GM23338 (cell line): Measurements from ENCODE around the gene FILIP1. TPM values are rescaled to one million over a fixed set of nuclear protein-coding genes. Genes with fewer than 3 reads are reported as not detected.

Source experiments
- ATAC-seq: fragments of 200-7000 bp; cut with Tn5 transposase; 3 replicates; pipeline ENCODE4 v1.9.1; 2020
- DNase-seq: peaks from one replicate; pipeline ENCODE4 v3.0.0-alpha.2; 2015; ENCODE audit warnings: low spot score
- H2AFZ ChIP-seq: fragments of 200-600 bp; sonication (generic); 2 replicates; pipeline ENCODE4 v1.8.0; 2016; ENCODE audit warnings: antibody characterized with exemption, mild to moderate bottlenecking, moderate library complexity
- H3F3A ChIP-seq: fragments of 200-600 bp; sonication (generic); replicated peaks from 2 replicates; pipeline ENCODE4 v1.8.0; 2017; ENCODE audit warnings: antibody characterized with exemption, mixed run types, low read depth
- H3K27ac ChIP-seq: fragments of 200-600 bp; sonication (generic); 2 replicates; pipeline ENCODE4 v1.6.1; 2016; ENCODE audit warnings: low read depth
- H3K27me3 ChIP-seq: fragments of 200-600 bp; sonication (generic); 2 replicates; pipeline ENCODE4 v1.8.0; 2016; ENCODE audit warnings: mild to moderate bottlenecking, mixed run types, moderate library complexity; ENCODE audit not compliant: insufficient read depth
- H3K36me3 ChIP-seq: fragments of 200-600 bp; sonication (generic); 2 replicates; pipeline ENCODE4 v1.8.0; 2016; ENCODE audit warnings: mild to moderate bottlenecking; ENCODE audit not compliant: insufficient read depth
- H3K4me1 ChIP-seq: fragments of 200-600 bp; sonication (generic); 2 replicates; pipeline ENCODE4 v1.8.0; 2016; ENCODE audit warnings: mild to moderate bottlenecking, moderate library complexity; ENCODE audit not compliant: insufficient read depth
- H3K4me2 ChIP-seq: fragments of 200-600 bp; sonication (generic); 2 replicates; pipeline ENCODE4 v1.7.1; 2017; ENCODE audit warnings: mixed run types
- H3K4me3 ChIP-seq: fragments of 200-600 bp; sonication (generic); 2 replicates; pipeline ENCODE4 v1.6.1; 2016; ENCODE audit warnings: mixed run types
- H3K79me2 ChIP-seq: fragments of 200-600 bp; sonication (generic); replicated peaks from 2 replicates; pipeline ENCODE4 v1.8.0; 2017; ENCODE audit warnings: mild to moderate bottlenecking; ENCODE audit not compliant: insufficient read depth
- H3K9me2 ChIP-seq: fragments of 200-600 bp; sonication (generic); 2 replicates; pipeline ENCODE4 v1.8.0; 2017; ENCODE audit not compliant: insufficient read depth
- H4K20me1 ChIP-seq: fragments of 200-600 bp; sonication (generic); replicated peaks from 2 replicates; pipeline ENCODE4 v1.8.0; 2017; ENCODE audit warnings: mild to moderate bottlenecking; ENCODE audit not compliant: insufficient read depth
- H3K27ac Mint-ChIP-seq: 2 replicates; pipeline ENCODE4 v1.8.0; 2020; ENCODE audit warnings: inconsistent platforms, mild to moderate bottlenecking, moderate library complexity, mixed read lengths
- H3K27me3 Mint-ChIP-seq: 3 replicates; pipeline ENCODE4 v1.8.0; 2022; ENCODE audit warnings: low read depth, mild to moderate bottlenecking, moderate library complexity, mixed read lengths, inconsistent platforms; ENCODE audit not compliant: insufficient read depth, poor library complexity
- H3K36me3 Mint-ChIP-seq: 3 replicates; pipeline ENCODE4 v1.8.0; 2021; ENCODE audit warnings: low read depth, mild to moderate bottlenecking, inconsistent platforms, moderate library complexity, mixed read lengths
- H3K4me1 Mint-ChIP-seq: 3 replicates; pipeline ENCODE4 v1.8.0; 2020; ENCODE audit warnings: mild to moderate bottlenecking, inconsistent platforms, mixed read lengths
- H3K4me3 Mint-ChIP-seq: 3 replicates; pipeline ENCODE4 v1.8.0; 2021; ENCODE audit warnings: moderate library complexity, mild to moderate bottlenecking, inconsistent platforms, mixed read lengths
- H3K9me3 Mint-ChIP-seq: 3 replicates; pipeline ENCODE4 v1.8.0; 2020; ENCODE audit warnings: moderate library complexity, mild to moderate bottlenecking, inconsistent platforms, mixed read lengths
- CREB1 ChIP-seq: fragments of 250-450 bp; sonication (Bioruptor Pico); IDR thresholded peaks from 2 replicates; pipeline ENCODE4 v1.5.0; 2020; ENCODE audit warnings: low read depth, mild to moderate bottlenecking, moderate library complexity
- CTCF ChIP-seq, 2 experiments: fragments of 200-600 bp in 1 of 2; sonication (generic) in 1 of 2; conservative IDR thresholded peaks; 2 replicates each; pipeline versions ENCODE4 v1.5.1 to v1.6.1; 2016 to 2017; ENCODE audit warnings: antibody characterized with exemption in 2 of 2, low read depth in 2 of 2, mild to moderate bottlenecking in 2 of 2, moderate library complexity in 1 of 2
- EZH2 ChIP-seq: fragments of 200-600 bp; sonication (generic); IDR thresholded peaks from one replicate; pipeline ENCODE4 v1.8.0; 2017; ENCODE audit warnings: antibody characterized with exemption, mild to moderate bottlenecking, low read depth; ENCODE audit not compliant: unreplicated experiment
- EZH2phosphoT487 ChIP-seq: fragments of 200-600 bp; sonication (generic); IDR thresholded peaks from one replicate; pipeline ENCODE4 v1.8.1; 2018; ENCODE audit warnings: antibody characterized with exemption; ENCODE audit not compliant: unreplicated experiment
- JUNB ChIP-seq: IDR thresholded peaks from one replicate; pipeline ENCODE4 v1.6.1; 2016; ENCODE audit warnings: antibody characterized with exemption; ENCODE audit not compliant: unreplicated experiment
- NANOG ChIP-seq: IDR thresholded peaks from 2 replicates; pipeline ENCODE4 v1.6.1; 2016; ENCODE audit warnings: antibody characterized with exemption, borderline replicate concordance
- POLR2AphosphoS5 ChIP-seq: IDR thresholded peaks from 2 replicates; pipeline ENCODE4 v1.6.1; 2016; ENCODE audit warnings: antibody characterized with exemption, low read depth
- STAT1 ChIP-seq: IDR thresholded peaks from one replicate; pipeline ENCODE4 v1.6.1; 2016; ENCODE audit warnings: antibody characterized with exemption; ENCODE audit not compliant: unreplicated experiment
- ZNF114 ChIP-seq: fragments of 250-450 bp; sonication (Bioruptor Pico); IDR thresholded peaks from 2 replicates; pipeline ENCODE4 v1.5.0; 2020; ENCODE audit warnings: mild to moderate bottlenecking, moderate library complexity
- ZNF331 ChIP-seq: fragments of 250-450 bp; sonication (Bioruptor Pico); IDR thresholded peaks from 2 replicates; pipeline ENCODE4 v1.5.0; 2020; ENCODE audit warnings: low read depth, mild to moderate bottlenecking, moderate library complexity
- polyA plus RNA-seq: library from polyadenylated mRNA; unstranded; fragments of >200 nt; fragmentation: Nextera tagmentation; extraction: Ambion mirVana; gene quantifications from 2 replicates; pipeline ENCODE4 v1.2.1, GENCODE V29; 2016
- total RNA-seq: library from RNA; depleted of rRNA; stranded (reverse); fragments of >200 nt; shearing (Covaris generic); gene quantifications from 2 replicates; pipeline ENCODE4 v1.2.3, GENCODE V29; 2014
- TF ChIP-seq, protein P1 (sequence below): fragments of 250-450 bp; sonication (Bioruptor Pico); IDR thresholded peaks from 2 replicates; pipeline ENCODE4 v1.5.0; 2020; ENCODE audit warnings: mild to moderate bottlenecking, moderate library complexity
- TF ChIP-seq, protein P2 (sequence below): IDR thresholded peaks from 2 replicates; pipeline ENCODE4 v1.6.1; 2016; ENCODE audit warnings: antibody characterized with exemption
- TF ChIP-seq, protein P3 (sequence below): IDR thresholded peaks from one replicate; pipeline ENCODE4 v1.6.1; 2018; ENCODE audit warnings: antibody characterized with exemption; ENCODE audit not compliant: unreplicated experiment

FILIP1 gene
- total and polyA plus RNA-seq, 2 experiments from 2014 or later, result 3.7 to 6.4 TPM

GRCh38 chr6:75344021-75344420, 149.6 kb downstream of the FILIP1 start:
- no peak overlapping the region for H3K4me3 Mint-ChIP-seq
- H3K27ac Mint-ChIP-seq, result no peak overlapping the region
- ATAC-seq, result no peak
- H3K4me1 Mint-ChIP-seq, result peaks cover 24% of the 10 kb centered on the region
- no peaks in the 10 kb centered on the region for H3K9me3 Mint-ChIP-seq
- Histone ChIP-seq H2AFZ (no peak overlapping the region), H3K36me3 (no peaks in the 10 kb centered on the region), H3K79me2 (no peaks in the 10 kb centered on the region), H3K9me2 (peaks cover 8% of the 10 kb centered on the region), H4K20me1 (no peaks in the 10 kb centered on the region), H3K4me3 (no peak overlapping the region), H3K4me2 (no peak overlapping the region), H3K27ac (no peak overlapping the region), H3K27me3 (no peaks in the 10 kb centered on the region), H3K4me1 (peaks cover 26% of the 10 kb centered on the region), H3F3A (no peaks in the 10 kb centered on the region)
- no peaks in the 10 kb centered on the region for H3K36me3 Mint-ChIP-seq
- no peak for DNase-seq
- H3K27me3 Mint-ChIP-seq, result peaks cover 1% of the 10 kb centered on the region
- TF ChIP-seq JUNB (no peak), ZNF331 (CRISPR knock-in tag) (no peak), CREB1 (no peak), ZNF114 (CRISPR knock-in tag) (no peak), CTCF (conservative IDR thresholded peaks at IDR 0.05; ENCODE audit: low read depth in 2 of 2) (no peak), STAT1 (no peak), NANOG (no peak), EZH2 (no peak), EZH2phosphoT487 (no peak), POLR2AphosphoS5 (no peak)
- TF ChIP-seq, protein P1, sequence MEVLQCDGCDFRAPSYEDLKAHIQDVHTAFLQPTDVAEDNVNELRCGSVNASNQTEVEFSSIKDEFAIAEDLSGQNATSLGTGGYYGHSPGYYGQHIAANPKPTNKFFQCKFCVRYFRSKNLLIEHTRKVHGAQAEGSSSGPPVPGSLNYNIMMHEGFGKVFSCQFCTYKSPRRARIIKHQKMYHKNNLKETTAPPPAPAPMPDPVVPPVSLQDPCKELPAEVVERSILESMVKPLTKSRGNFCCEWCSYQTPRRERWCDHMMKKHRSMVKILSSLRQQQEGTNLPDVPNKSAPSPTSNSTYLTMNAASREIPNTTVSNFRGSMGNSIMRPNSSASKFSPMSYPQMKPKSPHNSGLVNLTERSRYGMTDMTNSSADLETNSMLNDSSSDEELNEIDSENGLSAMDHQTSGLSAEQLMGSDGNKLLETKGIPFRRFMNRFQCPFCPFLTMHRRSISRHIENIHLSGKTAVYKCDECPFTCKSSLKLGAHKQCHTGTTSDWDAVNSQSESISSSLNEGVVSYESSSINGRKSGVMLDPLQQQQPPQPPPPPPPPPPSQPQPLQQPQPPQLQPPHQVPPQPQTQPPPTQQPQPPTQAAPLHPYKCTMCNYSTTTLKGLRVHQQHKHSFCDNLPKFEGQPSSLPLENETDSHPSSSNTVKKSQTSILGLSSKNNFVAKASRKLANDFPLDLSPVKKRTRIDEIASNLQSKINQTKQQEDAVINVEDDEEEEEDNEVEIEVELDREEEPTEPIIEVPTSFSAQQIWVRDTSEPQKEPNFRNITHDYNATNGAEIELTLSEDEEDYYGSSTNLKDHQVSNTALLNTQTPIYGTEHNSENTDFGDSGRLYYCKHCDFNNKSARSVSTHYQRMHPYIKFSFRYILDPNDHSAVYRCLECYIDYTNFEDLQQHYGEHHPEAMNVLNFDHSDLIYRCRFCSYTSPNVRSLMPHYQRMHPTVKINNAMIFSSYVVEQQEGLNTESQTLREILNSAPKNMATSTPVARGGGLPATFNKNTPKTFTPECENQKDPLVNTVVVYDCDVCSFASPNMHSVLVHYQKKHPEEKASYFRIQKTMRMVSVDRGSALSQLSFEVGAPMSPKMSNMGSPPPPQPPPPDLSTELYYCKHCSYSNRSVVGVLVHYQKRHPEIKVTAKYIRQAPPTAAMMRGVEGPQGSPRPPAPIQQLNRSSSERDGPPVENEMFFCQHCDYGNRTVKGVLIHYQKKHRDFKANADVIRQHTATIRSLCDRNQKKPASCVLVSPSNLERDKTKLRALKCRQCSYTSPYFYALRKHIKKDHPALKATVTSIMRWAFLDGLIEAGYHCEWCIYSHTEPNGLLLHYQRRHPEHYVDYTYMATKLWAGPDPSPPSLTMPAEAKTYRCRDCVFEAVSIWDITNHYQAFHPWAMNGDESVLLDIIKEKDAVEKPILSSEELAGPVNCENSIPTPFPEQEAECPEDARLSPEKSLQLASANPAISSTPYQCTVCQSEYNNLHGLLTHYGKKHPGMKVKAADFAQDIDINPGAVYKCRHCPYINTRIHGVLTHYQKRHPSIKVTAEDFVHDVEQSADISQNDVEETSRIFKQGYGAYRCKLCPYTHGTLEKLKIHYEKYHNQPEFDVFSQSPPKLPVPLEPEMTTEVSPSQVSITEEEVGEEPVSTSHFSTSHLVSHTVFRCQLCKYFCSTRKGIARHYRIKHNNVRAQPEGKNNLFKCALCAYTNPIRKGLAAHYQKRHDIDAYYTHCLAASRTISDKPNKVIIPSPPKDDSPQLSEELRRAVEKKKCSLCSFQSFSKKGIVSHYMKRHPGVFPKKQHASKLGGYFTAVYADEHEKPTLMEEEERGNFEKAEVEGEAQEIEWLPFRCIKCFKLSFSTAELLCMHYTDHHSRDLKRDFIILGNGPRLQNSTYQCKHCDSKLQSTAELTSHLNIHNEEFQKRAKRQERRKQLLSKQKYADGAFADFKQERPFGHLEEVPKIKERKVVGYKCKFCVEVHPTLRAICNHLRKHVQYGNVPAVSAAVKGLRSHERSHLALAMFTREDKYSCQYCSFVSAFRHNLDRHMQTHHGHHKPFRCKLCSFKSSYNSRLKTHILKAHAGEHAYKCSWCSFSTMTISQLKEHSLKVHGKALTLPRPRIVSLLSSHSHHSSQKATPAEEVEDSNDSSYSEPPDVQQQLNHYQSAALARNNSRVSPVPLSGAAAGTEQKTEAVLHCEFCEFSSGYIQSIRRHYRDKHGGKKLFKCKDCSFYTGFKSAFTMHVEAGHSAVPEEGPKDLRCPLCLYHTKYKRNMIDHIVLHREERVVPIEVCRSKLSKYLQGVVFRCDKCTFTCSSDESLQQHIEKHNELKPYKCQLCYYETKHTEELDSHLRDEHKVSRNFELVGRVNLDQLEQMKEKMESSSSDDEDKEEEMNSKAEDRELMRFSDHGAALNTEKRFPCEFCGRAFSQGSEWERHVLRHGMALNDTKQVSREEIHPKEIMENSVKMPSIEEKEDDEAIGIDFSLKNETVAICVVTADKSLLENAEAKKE (CRISPR knock-in tag), result no peak
- TF ChIP-seq, protein P2, sequence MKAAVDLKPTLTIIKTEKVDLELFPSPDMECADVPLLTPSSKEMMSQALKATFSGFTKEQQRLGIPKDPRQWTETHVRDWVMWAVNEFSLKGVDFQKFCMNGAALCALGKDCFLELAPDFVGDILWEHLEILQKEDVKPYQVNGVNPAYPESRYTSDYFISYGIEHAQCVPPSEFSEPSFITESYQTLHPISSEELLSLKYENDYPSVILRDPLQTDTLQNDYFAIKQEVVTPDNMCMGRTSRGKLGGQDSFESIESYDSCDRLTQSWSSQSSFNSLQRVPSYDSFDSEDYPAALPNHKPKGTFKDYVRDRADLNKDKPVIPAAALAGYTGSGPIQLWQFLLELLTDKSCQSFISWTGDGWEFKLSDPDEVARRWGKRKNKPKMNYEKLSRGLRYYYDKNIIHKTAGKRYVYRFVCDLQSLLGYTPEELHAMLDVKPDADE, result no peak
- TF ChIP-seq, protein P3, sequence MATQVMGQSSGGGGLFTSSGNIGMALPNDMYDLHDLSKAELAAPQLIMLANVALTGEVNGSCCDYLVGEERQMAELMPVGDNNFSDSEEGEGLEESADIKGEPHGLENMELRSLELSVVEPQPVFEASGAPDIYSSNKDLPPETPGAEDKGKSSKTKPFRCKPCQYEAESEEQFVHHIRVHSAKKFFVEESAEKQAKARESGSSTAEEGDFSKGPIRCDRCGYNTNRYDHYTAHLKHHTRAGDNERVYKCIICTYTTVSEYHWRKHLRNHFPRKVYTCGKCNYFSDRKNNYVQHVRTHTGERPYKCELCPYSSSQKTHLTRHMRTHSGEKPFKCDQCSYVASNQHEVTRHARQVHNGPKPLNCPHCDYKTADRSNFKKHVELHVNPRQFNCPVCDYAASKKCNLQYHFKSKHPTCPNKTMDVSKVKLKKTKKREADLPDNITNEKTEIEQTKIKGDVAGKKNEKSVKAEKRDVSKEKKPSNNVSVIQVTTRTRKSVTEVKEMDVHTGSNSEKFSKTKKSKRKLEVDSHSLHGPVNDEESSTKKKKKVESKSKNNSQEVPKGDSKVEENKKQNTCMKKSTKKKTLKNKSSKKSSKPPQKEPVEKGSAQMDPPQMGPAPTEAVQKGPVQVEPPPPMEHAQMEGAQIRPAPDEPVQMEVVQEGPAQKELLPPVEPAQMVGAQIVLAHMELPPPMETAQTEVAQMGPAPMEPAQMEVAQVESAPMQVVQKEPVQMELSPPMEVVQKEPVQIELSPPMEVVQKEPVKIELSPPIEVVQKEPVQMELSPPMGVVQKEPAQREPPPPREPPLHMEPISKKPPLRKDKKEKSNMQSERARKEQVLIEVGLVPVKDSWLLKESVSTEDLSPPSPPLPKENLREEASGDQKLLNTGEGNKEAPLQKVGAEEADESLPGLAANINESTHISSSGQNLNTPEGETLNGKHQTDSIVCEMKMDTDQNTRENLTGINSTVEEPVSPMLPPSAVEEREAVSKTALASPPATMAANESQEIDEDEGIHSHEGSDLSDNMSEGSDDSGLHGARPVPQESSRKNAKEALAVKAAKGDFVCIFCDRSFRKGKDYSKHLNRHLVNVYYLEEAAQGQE, result no peak
